ENCODE results near the gene MAS1.
"Not testable (repeated sequence)": the region's sequence is repeated elsewhere in the genome, so short reads cannot be mapped to it uniquely, and the experiment has no call there.

MAS1 gene

GRCh38 chr6:159890792-159891191 lies at the start of gene MAS1:
Gene MAS1, plus strand, starts transcription at chr6:159890988. Its CDS starts 15,968 bp downstream, at chr6:159906956.
- DNase-seq (ENCODE audit: low spot score), result no peak

DNA sequence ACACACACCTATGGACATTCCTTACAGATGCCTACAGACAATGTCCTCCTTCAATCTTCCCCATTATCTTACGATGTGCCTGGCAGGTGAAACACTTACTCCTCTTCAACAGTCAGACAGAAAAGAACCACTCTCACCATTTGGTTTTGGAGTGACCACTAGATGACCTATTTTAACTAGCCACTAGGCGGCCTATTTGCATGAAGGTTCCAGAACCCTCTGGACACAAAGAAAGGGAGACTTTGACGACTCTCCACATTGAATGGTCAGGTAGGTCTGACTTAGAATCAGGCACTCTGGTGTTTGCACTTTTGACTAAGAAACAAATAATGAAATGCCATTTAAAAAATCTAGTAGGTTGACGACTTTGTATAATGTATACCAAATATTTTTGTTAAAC lies 48.8 kb upstream of the MAS1 start:
- no peak for DNase-seq (ENCODE audit: low spot score)

- no peak for DNase-seq (ENCODE audit: low spot score)
Observed at GRCh38 chr6:159844737-159845645, 45.8 kb upstream of the MAS1 start.

DNA sequence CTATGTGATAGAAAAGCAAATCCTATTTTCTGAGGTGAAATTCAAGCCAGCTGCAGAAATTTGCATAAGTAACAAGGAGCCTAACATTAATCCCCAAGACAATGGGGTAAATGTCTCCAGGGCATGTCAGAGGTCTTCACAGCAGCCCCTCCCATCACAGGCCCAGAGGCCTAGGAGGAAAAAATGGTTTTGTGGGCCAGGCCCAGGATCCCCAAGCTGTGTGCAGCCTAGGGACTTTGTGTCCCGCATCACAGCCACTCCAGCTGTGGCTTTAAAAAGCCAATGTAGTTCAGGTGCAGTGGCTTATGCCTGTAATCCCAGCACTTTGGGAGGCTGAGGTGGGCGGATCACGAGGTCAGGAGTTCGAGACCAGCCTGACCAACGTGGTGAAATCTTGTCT lies 42.2 kb upstream of the MAS1 start:
- DNase-seq (ENCODE audit: low spot score), result not testable (repeated sequence)

GRCh38 chr6:159849851-159850250 lies 40.9 kb upstream of the MAS1 start:
- DNase-seq (ENCODE audit: low spot score), result not testable (repeated sequence)

GRCh38 chr6:159852877-159853276 lies 37.9 kb upstream of the MAS1 start:
- no peak for DNase-seq (ENCODE audit: low spot score)

DNA sequence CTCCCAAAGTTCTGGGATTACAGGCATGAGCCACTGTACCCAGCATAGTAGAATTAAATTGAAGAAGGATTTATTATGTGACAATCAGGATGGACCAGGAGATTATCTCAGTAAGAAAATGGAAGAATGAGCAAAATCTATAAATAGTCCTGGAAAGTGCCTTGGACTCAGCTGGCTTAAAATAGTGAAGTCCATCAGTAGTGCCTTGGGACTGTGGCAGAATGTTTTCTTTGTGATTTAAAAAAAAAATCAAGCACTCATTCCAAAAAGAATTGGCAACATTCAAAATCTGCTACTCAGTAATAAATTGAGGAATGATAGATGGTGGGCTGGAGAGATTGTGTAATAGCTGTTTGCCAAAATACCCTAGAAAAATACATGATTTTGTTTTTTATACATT lies 37.0 kb upstream of the MAS1 start:
- DNase-seq (ENCODE audit: low spot score), result no peak

GRCh38 chr6:159854959-159855358 lies 35.8 kb upstream of the MAS1 start:
- no peak for DNase-seq (ENCODE audit: low spot score)

GRCh38 chr6:159858259-159858658 lies 32.5 kb upstream of the MAS1 start:
- no peak for DNase-seq (ENCODE audit: low spot score)

DNA sequence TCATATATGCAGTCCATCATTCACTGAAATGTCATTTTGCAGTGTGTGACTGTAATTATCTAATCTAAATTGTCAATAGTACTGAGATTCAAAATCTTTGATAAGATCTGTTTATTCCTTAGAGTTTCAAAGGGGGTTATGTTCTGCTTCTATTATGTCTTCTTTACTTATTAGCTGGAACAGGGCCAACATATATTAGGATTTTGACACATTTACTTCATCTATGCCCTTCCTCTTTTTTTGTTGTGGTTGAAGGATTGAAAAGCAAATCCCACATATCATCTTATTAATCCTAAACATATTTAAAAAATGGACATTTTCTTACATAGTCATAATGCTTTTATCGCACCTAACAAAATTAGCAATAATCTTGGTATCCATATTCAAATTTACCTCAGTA lies 30.3 kb upstream of the MAS1 start:
- DNase-seq (ENCODE audit: low spot score), result no peak

- DNase-seq (ENCODE audit: low spot score), result no peak
Observed at GRCh38 chr6:159862103-159862502, 28.7 kb upstream of the MAS1 start.

DNA sequence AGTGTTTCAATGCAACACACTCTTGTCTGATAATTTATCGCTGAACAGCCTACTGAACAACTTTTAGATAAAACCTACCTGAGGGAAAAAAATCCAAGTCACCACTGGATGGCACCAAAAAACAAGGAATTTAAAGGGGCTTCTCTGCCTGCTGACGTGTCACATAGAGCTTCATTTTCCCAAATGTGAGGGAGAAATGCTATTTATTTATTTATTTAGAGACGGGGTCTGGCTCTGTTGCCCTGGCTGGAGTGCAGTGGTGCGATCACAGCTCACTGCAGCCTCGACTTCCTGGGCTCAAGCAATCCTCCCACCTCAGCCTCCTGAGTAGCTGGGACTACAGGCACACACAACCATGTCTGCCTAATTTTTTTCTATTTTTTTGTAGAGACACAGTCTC lies 27.4 kb upstream of the MAS1 start:
- DNase-seq (ENCODE audit: low spot score), result peak; percentile 47

- DNase-seq (ENCODE audit: low spot score), result no peak
Observed at GRCh38 chr6:159865226-159865920, 25.4 kb upstream of the MAS1 start.

GRCh38 chr6:159866286-159867247 lies 24.2 kb upstream of the MAS1 start:
- no peak for DNase-seq (ENCODE audit: low spot score)

GRCh38 chr6:159871241-159871640 lies 19.5 kb upstream of the MAS1 start:
- DNase-seq (ENCODE audit: low spot score), result no peak

DNA sequence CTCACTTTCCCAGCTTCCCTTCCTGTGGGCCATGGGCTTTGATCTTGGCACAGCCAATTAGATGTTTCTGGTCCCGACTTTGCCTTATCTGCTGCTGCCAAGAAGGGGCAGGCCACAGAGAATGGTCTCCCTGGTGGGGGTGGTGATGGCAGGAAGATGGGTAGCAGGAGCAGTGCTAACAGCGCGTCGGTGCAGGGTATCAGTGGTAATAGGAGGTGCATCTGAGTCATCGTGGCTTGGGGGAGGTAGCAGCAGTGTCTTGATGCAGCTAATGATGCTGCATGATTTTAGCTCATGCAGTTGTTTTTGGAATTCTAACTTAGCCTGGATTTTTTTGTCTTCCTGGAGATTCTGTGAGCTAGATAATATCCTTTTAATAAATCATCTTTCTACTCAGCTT lies 18.9 kb upstream of the MAS1 start:
- no peak for DNase-seq (ENCODE audit: low spot score)

- DNase-seq (ENCODE audit: low spot score), result no peak
Observed at GRCh38 chr6:159874435-159874834, 16.4 kb upstream of the MAS1 start.

GRCh38 chr6:159875194-159875593 lies 15.6 kb upstream of the MAS1 start:
- no peak for DNase-seq (ENCODE audit: low spot score)

DNA sequence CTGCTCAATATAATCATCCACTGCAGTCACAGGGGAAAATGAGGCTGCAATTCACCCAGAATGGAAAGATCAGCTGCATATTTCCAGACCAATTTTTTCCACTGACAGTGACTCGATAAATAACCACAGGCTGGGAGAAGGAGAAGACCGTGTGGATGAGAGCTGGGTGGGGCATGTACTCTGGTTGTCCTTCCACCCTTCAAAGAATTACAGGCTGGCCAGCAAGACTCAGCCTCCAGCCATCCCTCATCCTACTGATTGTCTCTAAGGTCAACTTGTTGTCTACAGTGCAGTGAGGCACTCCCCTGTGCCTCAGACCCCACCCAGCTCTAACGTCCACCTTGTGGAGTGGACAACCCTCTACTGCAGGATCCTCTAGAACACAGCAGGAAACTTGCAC lies 14.5 kb upstream of the MAS1 start:
- no peak for DNase-seq (ENCODE audit: low spot score)

DNA sequence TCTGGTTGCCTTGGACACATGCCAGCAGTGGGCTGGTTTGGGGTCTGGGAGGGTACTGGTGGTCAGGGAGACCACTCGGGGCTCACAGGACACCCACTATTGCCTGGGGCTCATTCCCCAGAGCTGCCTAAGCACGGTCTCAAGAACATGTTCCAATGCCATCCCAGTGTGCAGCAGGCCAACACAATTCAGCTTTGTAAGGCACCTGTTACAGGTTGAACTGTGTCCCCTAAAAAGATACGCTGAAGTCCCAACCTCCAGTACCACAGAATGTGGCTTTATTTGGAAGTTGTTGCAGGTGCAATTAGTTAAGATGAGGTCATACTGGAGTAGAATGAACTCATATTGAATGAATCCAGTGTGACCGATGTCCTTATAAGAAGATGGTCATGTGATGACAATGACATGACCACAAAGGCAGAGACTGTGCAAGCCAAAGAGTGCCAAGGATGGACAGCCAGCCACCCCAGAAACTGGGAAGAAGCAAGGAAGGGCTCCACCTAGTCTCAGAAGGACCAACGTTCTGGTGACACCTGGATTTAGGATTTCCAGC lies 13.5 kb upstream of the MAS1 start:
- no peak for DNase-seq (ENCODE audit: low spot score)

DNA sequence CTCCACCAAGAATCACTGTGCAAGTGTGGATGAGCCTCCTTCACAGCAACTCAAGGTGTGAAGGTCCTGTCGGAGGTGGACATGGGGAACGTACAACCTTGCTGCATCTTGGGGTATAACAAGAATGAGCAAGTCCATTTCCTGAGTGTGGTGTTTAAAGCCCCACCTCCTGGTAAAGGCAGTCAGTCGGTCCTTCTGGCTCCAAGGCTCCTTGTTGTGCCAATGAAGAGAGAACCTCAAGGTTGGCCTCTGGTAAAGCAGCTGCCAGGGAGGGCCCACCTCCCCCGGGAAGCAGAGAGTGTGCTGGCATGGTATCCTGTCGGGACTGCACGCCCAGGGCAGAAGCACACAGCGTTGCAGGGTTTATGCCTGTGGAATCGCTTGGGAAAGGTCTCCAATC lies 12.4 kb upstream of the MAS1 start:
- DNase-seq (ENCODE audit: low spot score), result no peak

DNA sequence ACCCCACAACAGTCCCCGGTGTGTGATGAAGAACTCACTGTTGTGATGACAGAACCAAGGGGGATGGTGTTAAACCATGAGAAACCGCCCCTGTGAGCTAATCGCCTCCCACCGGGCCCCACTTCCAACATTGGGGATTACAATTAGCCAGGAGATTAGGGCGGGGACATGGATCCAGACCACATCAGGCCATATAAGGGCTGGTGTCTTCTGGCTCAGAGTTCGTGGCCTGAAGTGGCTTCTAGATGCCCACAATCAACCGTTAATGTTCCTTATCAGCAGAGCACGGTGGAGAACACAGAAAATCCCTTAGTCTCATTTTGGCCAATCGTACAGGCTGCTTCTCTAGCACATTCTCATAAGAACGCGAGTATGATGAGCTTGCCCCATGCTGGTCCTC lies 10.9 kb upstream of the MAS1 start:
- DNase-seq (ENCODE audit: low spot score), result no peak
